ENCODE results near the gene USP5.
"Not testable (repeated sequence)": the region's sequence is repeated elsewhere in the genome, so short reads cannot be mapped to it uniquely, and the experiment has no call there.

The USP5 gene

DNA sequence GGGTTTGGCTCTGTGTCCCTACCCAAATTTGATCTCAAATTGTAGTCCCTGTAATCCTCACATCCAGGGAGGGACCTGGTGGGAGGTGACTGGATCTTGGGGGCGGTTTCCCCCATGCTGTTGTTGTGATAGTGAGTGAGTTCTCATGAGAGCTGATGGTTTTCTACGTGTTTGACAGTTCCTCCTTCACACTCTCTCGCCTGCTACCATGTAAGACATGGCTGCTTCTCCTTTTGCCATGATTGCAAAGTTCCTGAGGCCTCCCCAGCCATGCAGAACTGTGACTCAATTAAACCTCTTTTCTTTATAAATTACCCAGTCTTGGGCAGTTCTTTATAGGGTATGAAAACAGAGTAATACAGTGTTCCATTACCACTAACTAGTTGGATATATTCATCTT lies 42.4 kb downstream of the USP5 start:
- no peak overlapping the region for H3K9ac ChIP-seq (ENCODE audit: low read depth, low read length)

DNA sequence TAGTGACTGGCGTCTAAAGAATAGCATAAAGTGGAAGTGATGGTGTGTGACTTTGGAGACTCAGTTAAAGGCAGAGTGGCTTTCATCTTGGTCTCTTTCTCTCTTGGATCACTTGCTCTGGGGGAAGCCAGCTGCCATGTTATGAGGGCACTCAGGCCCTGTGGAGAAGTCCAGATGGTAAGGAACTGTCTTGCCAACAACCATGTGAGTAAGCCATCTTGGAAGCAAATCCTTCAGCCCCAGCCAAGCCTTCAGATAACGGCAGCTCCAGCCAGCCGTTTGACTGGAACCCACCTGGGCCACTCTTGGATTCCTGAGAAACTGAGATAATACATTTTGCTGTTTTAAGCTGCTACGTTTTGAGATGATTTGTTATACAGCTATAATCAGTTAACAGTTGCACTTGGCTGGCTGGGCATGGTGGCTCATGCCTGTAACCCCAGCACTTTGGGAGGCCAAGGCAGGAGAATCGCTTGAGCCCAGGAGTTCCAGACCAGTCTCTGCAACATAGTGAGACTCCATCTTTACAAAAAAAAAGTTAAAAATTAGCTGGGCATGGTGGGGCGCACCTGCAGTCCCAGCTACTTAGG lies 45.0 kb downstream of the USP5 start:
- no peaks in the 10 kb centered on the region for H3K27me3 ChIP-seq (ENCODE audit: control insufficient read depth, insufficient read depth, low read length)
- H3K4me3 ChIP-seq (ENCODE audit: low read depth, low read length) = no peak overlapping the region
- H3K9me3 ChIP-seq (ENCODE audit: control insufficient read depth, insufficient read depth, low read length) = no peaks in the 10 kb centered on the region
- no peaks in the 10 kb centered on the region for H3K36me3 ChIP-seq (ENCODE audit: control insufficient read depth, insufficient read depth, low read length)
- H3K4me1 ChIP-seq (ENCODE audit: control insufficient read depth, insufficient read depth, low read length) = no peaks in the 10 kb centered on the region
- no peak overlapping the region for H3K9ac ChIP-seq (ENCODE audit: low read depth, low read length)
- H3K27ac ChIP-seq (ENCODE audit: low read depth, low read length) = no peak overlapping the region

More for the DNA sequence above, 42.4 kb downstream of the USP5 start:
- Histone ChIP-seq H3K27me3 (ENCODE audit: control insufficient read depth, insufficient read depth, low read length) (no peaks in the 10 kb centered on the region), H3K4me1 (ENCODE audit: control insufficient read depth, insufficient read depth, low read length) (peaks cover 7% of the 10 kb centered on the region; the same call in 1 of the 2 replicates), H3K9me3 (ENCODE audit: control insufficient read depth, insufficient read depth, low read length) (no peaks in the 10 kb centered on the region), H3K4me3 (ENCODE audit: low read depth, low read length) (no peak overlapping the region), H3K36me3 (ENCODE audit: control insufficient read depth, insufficient read depth, low read length) (no peaks in the 10 kb centered on the region), H3K27ac (ENCODE audit: low read depth, low read length) (no peak overlapping the region)

DNA sequence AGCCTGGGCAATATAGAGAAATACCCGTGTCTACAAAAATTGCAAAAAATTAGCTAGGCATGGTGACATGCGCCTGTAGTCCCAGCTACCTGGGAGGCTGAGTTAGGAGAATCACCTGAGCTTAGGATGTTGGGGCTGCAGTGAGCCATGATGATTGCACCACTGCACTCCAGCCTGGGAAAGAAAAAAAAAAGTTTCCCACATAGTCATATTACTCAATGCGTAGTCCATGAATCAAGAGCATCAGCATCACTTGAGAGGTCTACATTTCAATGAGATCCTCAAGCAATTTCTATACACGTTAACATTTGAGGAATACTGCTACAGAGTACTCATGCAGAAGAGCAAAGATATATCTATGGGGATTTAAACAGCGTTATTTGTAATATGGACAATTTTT lies 47.5 kb downstream of the USP5 start:
- no peaks in the 10 kb centered on the region for H3K36me3 ChIP-seq (ENCODE audit: control insufficient read depth, insufficient read depth, low read length)
- no peak overlapping the region for H3K4me3 ChIP-seq (ENCODE audit: low read depth, low read length)
- peaks cover 10% of the 10 kb centered on the region for H3K4me1 ChIP-seq (ENCODE audit: control insufficient read depth, insufficient read depth, low read length)
- H3K27me3 ChIP-seq (ENCODE audit: control insufficient read depth, insufficient read depth, low read length) = no peaks in the 10 kb centered on the region
- no peaks in the 10 kb centered on the region for H3K9me3 ChIP-seq (ENCODE audit: control insufficient read depth, insufficient read depth, low read length)
- H3K9ac ChIP-seq (ENCODE audit: low read depth, low read length) = no peak overlapping the region
- no peak overlapping the region for H3K27ac ChIP-seq (ENCODE audit: low read depth, low read length)

DNA sequence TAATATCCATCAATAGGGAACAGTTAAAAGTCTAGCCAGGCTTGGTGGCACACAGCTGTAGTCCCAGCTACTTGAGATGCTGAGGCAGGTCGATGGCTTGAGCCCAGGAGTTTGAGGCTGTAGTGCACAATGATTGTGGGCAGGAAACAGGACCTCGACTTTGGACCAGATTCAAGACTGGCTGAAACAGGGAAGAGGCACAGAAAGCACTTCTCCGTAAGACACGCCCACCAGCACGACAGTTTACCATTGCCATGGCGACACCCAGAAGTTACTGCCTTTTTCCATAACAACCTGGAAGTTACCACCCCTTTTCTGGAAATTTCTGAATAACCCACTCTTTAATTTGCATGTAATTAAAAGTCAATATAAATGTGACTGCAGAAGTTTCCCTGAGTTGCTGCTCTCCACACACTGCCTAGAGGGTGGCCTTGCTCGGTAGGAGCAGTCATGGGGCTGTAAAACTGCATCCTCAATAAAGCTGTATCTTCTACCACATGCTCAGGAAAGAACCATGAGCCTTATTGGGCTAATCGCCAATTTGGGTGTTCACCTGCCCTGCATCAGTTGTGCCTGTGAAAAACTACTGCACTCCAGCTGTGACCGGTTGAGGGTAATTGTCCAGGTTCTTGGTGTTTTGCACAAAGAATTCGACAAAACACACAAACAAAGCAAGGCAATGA lies 48.0 kb downstream of the USP5 start:
- H3K27me3 ChIP-seq (ENCODE audit: control insufficient read depth, insufficient read depth, low read length) = no peaks in the 10 kb centered on the region
- no peak overlapping the region for H3K27ac ChIP-seq (ENCODE audit: low read depth, low read length)
- no peak overlapping the region for H3K4me3 ChIP-seq (ENCODE audit: low read depth, low read length)
- H3K9me3 ChIP-seq (ENCODE audit: control insufficient read depth, insufficient read depth, low read length) = no peaks in the 10 kb centered on the region
- H3K9ac ChIP-seq (ENCODE audit: low read depth, low read length) = no peak overlapping the region
- H3K36me3 ChIP-seq (ENCODE audit: control insufficient read depth, insufficient read depth, low read length) = no peaks in the 10 kb centered on the region
- H3K4me1 ChIP-seq (ENCODE audit: control insufficient read depth, insufficient read depth, low read length) = peaks cover 10% of the 10 kb centered on the region

DNA sequence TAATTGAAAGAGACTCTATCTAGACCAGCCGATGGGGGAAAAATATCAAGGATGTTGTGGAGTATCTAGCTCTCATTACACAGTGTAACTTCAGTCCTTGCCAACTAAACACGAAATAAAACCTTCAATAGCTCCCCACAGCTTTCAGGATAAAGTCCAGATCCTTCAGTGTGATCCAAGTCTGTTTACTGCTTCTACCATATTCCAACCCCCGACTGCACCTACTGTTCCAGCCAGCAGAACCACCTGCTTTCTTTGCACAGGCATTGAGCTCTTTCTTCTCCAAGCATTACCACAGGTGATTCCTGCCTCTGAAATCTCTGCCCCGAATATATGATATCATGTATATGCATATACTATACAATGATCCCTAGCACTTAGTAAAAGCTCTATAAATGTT lies 50.5 kb downstream of the USP5 start:
- H3K9ac ChIP-seq (ENCODE audit: low read depth, low read length) = no peak overlapping the region

DNA sequence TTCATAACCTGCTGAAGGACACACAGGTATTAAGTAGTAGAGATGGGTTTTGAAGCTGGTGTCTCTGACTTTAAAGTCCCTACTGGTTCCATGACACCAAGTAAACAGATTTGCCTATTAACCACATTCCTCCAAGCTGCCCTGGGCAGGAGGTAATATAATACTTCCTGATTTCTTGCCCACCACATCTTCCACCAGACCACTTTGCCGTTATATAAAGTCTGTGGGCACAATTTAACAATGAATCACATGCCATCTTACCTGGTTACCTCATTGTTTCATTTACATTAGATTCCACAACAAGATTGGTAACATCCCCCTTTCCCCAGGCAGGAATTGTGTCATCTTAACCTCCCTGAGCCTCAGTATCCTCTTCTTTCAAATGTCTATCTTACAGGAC lies 51.8 kb downstream of the USP5 start:
- peak overlapping the region; percentile 69 for H3K27ac ChIP-seq (ENCODE audit: low read depth, low read length)
- H3K4me3 ChIP-seq (ENCODE audit: low read depth, low read length) = no peak overlapping the region

More for the DNA sequence above, 50.5 kb downstream of the USP5 start:
- no peak overlapping the region for H3K27ac ChIP-seq (ENCODE audit: low read depth, low read length)
- H3K27me3 ChIP-seq (ENCODE audit: control insufficient read depth, insufficient read depth, low read length) = 0 out of 2 replicates have a peak, but pooled peaks cover 4% of the 10 kb centered on the region
- H3K36me3 ChIP-seq (ENCODE audit: control insufficient read depth, insufficient read depth, low read length) = no peaks in the 10 kb centered on the region
- no peaks in the 10 kb centered on the region for H3K9me3 ChIP-seq (ENCODE audit: control insufficient read depth, insufficient read depth, low read length)
- no peak overlapping the region for H3K4me3 ChIP-seq (ENCODE audit: low read depth, low read length)
- peaks cover 14% of the 10 kb centered on the region for H3K4me1 ChIP-seq (ENCODE audit: control insufficient read depth, insufficient read depth, low read length)

DNA sequence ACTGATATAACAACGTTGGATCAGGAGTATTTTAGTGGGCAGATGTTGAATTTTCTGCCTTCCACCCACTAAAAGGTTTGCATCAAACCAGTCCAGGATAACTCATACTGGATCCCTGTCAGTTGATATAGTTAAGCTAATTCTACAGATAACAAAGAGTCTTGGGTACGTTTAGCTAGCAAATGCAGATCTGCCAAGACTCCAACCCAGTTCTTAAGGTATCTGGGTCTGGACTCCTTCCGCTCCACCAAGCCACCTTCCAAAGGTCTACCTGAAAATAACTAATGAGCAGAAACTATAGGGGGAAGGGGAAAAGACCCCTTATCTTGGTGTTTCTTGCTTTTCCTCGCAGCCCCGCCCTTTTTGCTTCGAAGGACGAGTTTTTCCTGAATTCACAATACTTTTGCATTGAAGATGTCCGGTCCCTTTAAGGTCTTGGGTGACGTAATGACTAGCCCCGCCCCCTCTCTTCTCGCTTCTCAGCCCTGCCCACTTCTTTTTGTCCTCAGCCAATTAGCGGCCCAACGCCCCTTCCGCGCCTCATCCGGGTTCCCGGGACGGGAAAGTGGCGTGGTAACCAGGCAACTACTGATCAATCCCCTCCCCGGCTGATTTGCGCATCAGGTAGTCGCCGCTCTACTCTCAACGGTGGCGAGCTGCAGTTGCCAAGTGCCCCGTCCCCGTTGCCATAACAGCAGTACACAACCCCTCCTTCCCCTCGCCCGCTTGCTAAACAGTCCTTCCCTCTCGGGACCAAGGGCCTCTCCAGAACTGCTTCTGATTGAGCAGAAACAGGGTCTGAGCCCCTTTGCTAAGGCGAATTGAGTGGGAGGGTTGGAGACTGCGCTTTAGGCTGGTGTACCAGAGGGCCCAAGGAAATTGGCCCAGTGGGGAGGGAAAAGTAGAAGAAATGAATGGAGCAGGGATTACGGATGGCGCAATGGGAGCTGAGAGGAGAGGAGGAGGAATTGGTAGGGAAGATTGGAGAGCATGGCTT lies 52.6 kb downstream of the USP5 start, which contains the start of gene LRRC23:
LRRC23 (plus strand) TSS at position 543 of the 997 bp plus-strand sequence. CDS start 812 bp downstream, outside the sequence.
- Histone ChIP-seq H3K27me3 (ENCODE audit: control insufficient read depth, insufficient read depth, low read length) (0 out of 2 replicates have a peak, but pooled peaks cover 4% of the 10 kb centered on the region), H3K9ac (ENCODE audit: low read depth, low read length) (peak within 1 kb of the TSS; percentile 28; the same call in 1 of the 2 replicates), H3K36me3 (ENCODE audit: control insufficient read depth, insufficient read depth, low read length) (no peaks in the 10 kb centered on the region), H3K27ac (ENCODE audit: low read depth, low read length) (peak within 1 kb of the TSS; percentile 75), H3K9me3 (ENCODE audit: control insufficient read depth, insufficient read depth, low read length) (no peaks in the 10 kb centered on the region), H3K4me1 (ENCODE audit: control insufficient read depth, insufficient read depth, low read length) (peaks cover 14% of the 10 kb centered on the region), H3K4me3 (ENCODE audit: low read depth, low read length) (peak within 1 kb of the TSS; percentile 68)

More for the DNA sequence above, 51.8 kb downstream of the USP5 start:
- peaks cover 14% of the 10 kb centered on the region for H3K4me1 ChIP-seq (ENCODE audit: control insufficient read depth, insufficient read depth, low read length)
- no peaks in the 10 kb centered on the region for H3K9me3 ChIP-seq (ENCODE audit: control insufficient read depth, insufficient read depth, low read length)
- H3K9ac ChIP-seq (ENCODE audit: low read depth, low read length) = no peak overlapping the region
- H3K36me3 ChIP-seq (ENCODE audit: control insufficient read depth, insufficient read depth, low read length) = no peaks in the 10 kb centered on the region
- H3K27me3 ChIP-seq (ENCODE audit: control insufficient read depth, insufficient read depth, low read length) = 0 out of 2 replicates have a peak, but pooled peaks cover 4% of the 10 kb centered on the region

DNA sequence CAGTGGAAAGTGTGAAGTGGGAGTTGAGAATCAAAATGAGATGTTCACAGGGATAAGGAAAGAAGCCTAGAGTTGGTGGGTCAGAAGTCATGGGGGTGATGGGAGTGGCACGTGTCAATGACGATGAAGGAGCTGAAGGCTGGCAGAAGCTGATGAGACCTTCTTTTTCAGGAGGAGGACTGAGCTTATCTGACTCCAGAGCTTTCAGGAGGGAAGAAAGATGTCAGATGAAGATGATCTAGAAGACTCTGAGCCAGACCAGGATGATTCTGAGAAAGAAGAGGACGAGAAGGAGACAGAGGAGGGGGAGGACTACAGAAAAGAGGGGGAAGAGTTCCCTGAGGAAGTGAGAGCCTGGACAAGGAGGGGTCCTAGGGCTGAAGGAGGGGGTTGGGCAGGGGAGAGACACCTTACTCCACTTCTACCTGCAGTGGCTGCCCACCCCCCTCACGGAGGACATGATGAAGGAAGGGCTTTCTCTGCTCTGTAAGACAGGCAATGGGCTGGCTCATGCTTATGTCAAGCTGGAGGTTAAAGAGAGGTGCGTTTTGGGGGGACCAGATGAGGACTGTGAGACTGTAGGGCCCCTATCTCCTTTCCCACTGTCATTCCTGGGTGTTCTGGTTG lies 53.6 kb downstream of the USP5 start:
- no peak overlapping the region for H3K9ac ChIP-seq (ENCODE audit: low read depth, low read length)
- H3K36me3 ChIP-seq (ENCODE audit: control insufficient read depth, insufficient read depth, low read length) = no peaks in the 10 kb centered on the region
- peaks cover 14% of the 10 kb centered on the region for H3K4me1 ChIP-seq (ENCODE audit: control insufficient read depth, insufficient read depth, low read length)
- no peaks in the 10 kb centered on the region for H3K9me3 ChIP-seq (ENCODE audit: control insufficient read depth, insufficient read depth, low read length)
- 0 out of 2 replicates have a peak, but pooled peaks cover 4% of the 10 kb centered on the region for H3K27me3 ChIP-seq (ENCODE audit: control insufficient read depth, insufficient read depth, low read length)
- peak overlapping the region; percentile 75 for H3K27ac ChIP-seq (ENCODE audit: low read depth, low read length)
- peak overlapping the region; percentile 68 for H3K4me3 ChIP-seq (ENCODE audit: low read depth, low read length)

DNA sequence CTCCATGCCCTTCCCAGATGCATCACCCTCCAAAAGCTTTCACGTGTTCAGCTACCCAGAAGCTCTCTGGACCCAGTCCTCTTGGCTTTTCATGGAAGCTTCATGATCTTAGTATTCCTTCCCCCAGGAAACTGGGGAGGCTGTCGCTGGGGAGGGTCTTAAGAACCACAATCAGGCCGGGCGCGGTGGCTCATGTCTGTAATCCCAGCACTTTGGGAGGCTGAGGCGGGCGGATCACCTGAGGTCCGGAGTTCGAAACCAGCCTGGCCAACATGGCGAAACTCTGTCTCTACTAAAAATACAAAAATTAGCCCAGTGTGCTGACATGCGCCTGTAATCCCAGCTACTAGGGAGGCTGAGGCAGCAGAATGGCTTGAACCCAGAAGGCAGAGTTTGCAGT lies 56.2 kb downstream of the USP5 start:
- H3K4me3 ChIP-seq (ENCODE audit: low read depth, low read length); H3K9me3 ChIP-seq (ENCODE audit: control insufficient read depth, insufficient read depth, low read length); H3K36me3 ChIP-seq (ENCODE audit: control insufficient read depth, insufficient read depth, low read length); H3K27me3 ChIP-seq (ENCODE audit: control insufficient read depth, insufficient read depth, low read length); H3K27ac ChIP-seq (ENCODE audit: low read depth, low read length); H3K9ac ChIP-seq (ENCODE audit: low read depth, low read length): not testable (repeated sequence)
- peaks cover 14% of the 10 kb centered on the region for H3K4me1 ChIP-seq (ENCODE audit: control insufficient read depth, insufficient read depth, low read length)

DNA sequence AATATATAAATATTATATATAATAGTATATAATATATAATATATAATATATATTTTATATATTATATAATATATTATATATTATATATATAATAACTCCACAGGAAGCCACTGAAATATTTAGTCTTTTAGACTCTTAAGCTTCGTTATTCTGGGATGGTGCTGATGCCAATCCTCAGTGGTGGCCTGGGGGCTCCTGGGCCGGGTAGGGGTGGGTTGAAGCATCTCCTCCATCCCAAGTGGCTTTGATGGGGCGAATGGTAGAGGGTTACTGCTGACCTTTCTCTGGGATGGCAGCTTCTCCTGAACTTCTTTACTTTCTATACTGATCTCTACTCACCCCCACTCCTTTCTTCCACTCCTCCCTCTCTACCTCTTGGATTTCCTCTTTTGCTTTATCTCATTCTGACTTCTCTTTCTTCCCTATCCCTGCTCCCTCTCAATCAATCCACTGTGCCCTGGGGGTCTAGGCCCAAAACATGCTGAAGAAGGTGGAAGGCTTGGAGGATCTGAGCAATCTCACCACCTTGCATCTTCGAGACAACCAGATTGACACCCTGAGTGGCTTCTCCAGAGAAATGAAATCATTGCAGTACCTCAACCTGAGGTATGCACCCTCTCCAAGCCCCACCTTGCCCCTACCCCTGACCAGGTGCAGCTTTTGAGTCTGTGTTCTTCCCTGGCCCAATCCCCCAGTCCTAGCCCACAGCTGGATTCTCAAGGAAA lies 57.6 kb downstream of the USP5 start:
- no peaks in the 10 kb centered on the region for H3K36me3 ChIP-seq (ENCODE audit: control insufficient read depth, insufficient read depth, low read length)
- H3K4me1 ChIP-seq (ENCODE audit: control insufficient read depth, insufficient read depth, low read length) = peaks cover 9% of the 10 kb centered on the region
- peaks cover 10% of the 10 kb centered on the region for H3K27me3 ChIP-seq (ENCODE audit: control insufficient read depth, insufficient read depth, low read length)

More for the DNA sequence above, 57.6 kb downstream of the USP5 start:
- Histone ChIP-seq H3K9me3 (ENCODE audit: control insufficient read depth, insufficient read depth, low read length) (no peaks in the 10 kb centered on the region), H3K4me3 (ENCODE audit: low read depth, low read length) (no peak overlapping the region), H3K27ac (ENCODE audit: low read depth, low read length) (no peak overlapping the region), H3K9ac (ENCODE audit: low read depth, low read length) (no peak overlapping the region)

Measured in HUES48 (cell line).